HepG2 (cell line): ENCODE measurements around the gene PSD4. TPM values are rescaled to one million over a fixed set of nuclear protein-coding genes. Genes with fewer than 3 reads are reported as not detected.

Source experiments
- ARNT2 ChIP-seq: sonication (generic); formaldehyde crosslinking; IDR thresholded peaks from 2 replicates; pipeline ENCODE4 v1.8.0; 2022; ENCODE audit warnings: mild to moderate bottlenecking, low read depth, missing genetic modification reagents, moderate library complexity
- MBNL3 ChIP-seq: fragments of 250-450 bp; sonication (Bioruptor Pico); conservative IDR thresholded peaks from 2 replicates; pipeline ENCODE4 v1.8.0; 2022; ENCODE audit warnings: mild to moderate bottlenecking, inconsistent platforms
- MZF1 ChIP-seq: sonication (generic); formaldehyde crosslinking; IDR thresholded peaks from 2 replicates; pipeline ENCODE4 v1.8.1; 2023; ENCODE audit warnings: mild to moderate bottlenecking, missing genetic modification reagents, borderline replicate concordance
- PHB2 ChIP-seq: fragments of 450-650 bp; IDR thresholded peaks from 2 replicates; pipeline ENCODE4 v1.6.1; 2018; ENCODE audit not compliant: partially characterized antibody
- ZNF207 ChIP-seq: fragments of 450-650 bp; IDR thresholded peaks from 2 replicates; pipeline ENCODE4 v1.6.1; 2016; ENCODE audit warnings: antibody characterized with exemption, borderline replicate concordance
- ZSCAN22 ChIP-seq: sonication (generic); formaldehyde crosslinking; IDR thresholded peaks from 2 replicates; pipeline ENCODE4 v1.4.0; 2020; ENCODE audit warnings: mild to moderate bottlenecking, missing genetic modification reagents
- polyA plus RNA-seq, 8 experiments: library from polyadenylated mRNA; depleted of rRNA in 3 of 8; stranded (reverse) in 7 of 8; unstranded in 1 of 8; fragments of >200 nt; fragmentation: Illumina TruSeq in 4 of 8; extraction: Trizol in 4 of 8; gene quantifications; 2 replicates each; pipeline versions ENCODE4 v1.2.1 to v1.2.3, GENCODE V29; 2011 to 2016; ENCODE audit warnings: low read depth in 4 of 8, missing spikeins in 1 of 8, mixed read lengths in 1 of 8; ENCODE audit not compliant: insufficient read depth in 1 of 8
- total RNA-seq, 5 experiments: library from RNA; depleted of rRNA; stranded (reverse); fragments of >200 nt; fragmentation: Illumina TruSeq; extraction: Trizol; gene quantifications; 2 replicates each; pipeline ENCODE4 v1.2.3, GENCODE V29; 2016; ENCODE audit warnings: low read depth in 1 of 5
- TF ChIP-seq, protein P1 (sequence below): sonication (generic); formaldehyde crosslinking; conservative IDR thresholded peaks from 2 replicates; pipeline ENCODE4 v1.4.0; 2020; ENCODE audit warnings: mild to moderate bottlenecking, missing genetic modification reagents, moderate library complexity
- TF ChIP-seq, protein P2 (sequence below): IDR thresholded peaks from 2 replicates; pipeline ENCODE4 v1.6.1; 2016; ENCODE audit warnings: mild to moderate bottlenecking
- TF ChIP-seq, protein P3 (sequence below): IDR thresholded peaks from 2 replicates; pipeline ENCODE4 v1.6.1; 2016; ENCODE audit warnings: control low read depth
- TF ChIP-seq, protein P4 (sequence below): IDR thresholded peaks from 2 replicates; pipeline ENCODE4 v1.6.1; 2016; ENCODE audit warnings: missing compliant biosample characterization, missing genetic modification reagents, borderline replicate concordance
- TF ChIP-seq, protein P5 (sequence below): sonication (generic); formaldehyde crosslinking; IDR thresholded peaks from 2 replicates; pipeline ENCODE4 v1.4.0; 2020; ENCODE audit warnings: mild to moderate bottlenecking, missing genetic modification reagents
- TF ChIP-seq, protein P6 (sequence below): sonication (generic); formaldehyde crosslinking; IDR thresholded peaks from 2 replicates; pipeline ENCODE4 v1.8.1; 2023; ENCODE audit warnings: mild to moderate bottlenecking, inconsistent platforms, moderate library complexity, missing genetic modification reagents, borderline replicate concordance

Gene PSD4
- total and polyA plus RNA-seq, 2 of the 13 experiments (the other 11 are each of a cell fraction or from before 2014, with no cell fraction given), result 5.8 to 9.4 TPM

DNA sequence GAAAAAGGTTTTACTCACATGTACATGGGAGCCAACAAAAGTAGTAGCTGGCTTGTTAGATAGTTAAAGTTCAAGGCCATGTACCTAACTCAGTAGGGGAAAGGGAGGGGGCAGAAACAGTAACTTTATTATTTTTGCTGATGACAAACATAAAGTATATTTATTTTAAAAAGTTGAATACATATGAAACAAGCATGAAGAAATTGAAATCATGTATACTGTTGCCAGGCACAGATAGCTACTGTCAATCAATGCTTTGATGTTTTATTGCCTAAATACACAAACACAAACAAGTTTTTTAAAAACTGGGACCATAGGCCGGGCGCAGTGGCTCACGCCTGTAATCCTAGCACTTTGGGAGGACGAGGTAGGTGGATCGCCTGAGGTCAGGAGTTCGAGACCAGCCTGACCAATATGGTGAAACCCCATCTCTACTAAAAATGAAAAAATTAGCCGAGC is 7.6 kb upstream of the PSD4 start (continued):
- TF ChIP-seq, protein P1, sequence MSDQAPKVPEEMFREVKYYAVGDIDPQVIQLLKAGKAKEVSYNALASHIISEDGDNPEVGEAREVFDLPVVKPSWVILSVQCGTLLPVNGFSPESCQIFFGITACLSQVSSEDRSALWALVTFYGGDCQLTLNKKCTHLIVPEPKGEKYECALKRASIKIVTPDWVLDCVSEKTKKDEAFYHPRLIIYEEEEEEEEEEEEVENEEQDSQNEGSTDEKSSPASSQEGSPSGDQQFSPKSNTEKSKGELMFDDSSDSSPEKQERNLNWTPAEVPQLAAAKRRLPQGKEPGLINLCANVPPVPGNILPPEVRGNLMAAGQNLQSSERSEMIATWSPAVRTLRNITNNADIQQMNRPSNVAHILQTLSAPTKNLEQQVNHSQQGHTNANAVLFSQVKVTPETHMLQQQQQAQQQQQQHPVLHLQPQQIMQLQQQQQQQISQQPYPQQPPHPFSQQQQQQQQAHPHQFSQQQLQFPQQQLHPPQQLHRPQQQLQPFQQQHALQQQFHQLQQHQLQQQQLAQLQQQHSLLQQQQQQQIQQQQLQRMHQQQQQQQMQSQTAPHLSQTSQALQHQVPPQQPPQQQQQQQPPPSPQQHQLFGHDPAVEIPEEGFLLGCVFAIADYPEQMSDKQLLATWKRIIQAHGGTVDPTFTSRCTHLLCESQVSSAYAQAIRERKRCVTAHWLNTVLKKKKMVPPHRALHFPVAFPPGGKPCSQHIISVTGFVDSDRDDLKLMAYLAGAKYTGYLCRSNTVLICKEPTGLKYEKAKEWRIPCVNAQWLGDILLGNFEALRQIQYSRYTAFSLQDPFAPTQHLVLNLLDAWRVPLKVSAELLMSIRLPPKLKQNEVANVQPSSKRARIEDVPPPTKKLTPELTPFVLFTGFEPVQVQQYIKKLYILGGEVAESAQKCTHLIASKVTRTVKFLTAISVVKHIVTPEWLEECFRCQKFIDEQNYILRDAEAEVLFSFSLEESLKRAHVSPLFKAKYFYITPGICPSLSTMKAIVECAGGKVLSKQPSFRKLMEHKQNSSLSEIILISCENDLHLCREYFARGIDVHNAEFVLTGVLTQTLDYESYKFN (CRISPR knock-in tag), result peak; percentile 79
- TF ChIP-seq, protein P2, sequence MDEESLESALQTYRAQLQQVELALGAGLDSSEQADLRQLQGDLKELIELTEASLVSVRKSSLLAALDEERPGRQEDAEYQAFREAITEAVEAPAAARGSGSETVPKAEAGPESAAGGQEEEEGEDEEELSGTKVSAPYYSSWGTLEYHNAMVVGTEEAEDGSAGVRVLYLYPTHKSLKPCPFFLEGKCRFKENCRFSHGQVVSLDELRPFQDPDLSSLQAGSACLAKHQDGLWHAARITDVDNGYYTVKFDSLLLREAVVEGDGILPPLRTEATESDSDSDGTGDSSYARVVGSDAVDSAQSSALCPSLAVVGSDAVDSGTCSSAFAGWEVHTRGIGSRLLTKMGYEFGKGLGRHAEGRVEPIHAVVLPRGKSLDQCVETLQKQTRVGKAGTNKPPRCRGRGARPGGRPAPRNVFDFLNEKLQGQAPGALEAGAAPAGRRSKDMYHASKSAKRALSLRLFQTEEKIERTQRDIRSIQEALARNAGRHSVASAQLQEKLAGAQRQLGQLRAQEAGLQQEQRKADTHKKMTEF, result peak; percentile 27
- TF ChIP-seq MBNL3 (CRISPR knock-in tag), result no peak
- TF ChIP-seq, protein P3, sequence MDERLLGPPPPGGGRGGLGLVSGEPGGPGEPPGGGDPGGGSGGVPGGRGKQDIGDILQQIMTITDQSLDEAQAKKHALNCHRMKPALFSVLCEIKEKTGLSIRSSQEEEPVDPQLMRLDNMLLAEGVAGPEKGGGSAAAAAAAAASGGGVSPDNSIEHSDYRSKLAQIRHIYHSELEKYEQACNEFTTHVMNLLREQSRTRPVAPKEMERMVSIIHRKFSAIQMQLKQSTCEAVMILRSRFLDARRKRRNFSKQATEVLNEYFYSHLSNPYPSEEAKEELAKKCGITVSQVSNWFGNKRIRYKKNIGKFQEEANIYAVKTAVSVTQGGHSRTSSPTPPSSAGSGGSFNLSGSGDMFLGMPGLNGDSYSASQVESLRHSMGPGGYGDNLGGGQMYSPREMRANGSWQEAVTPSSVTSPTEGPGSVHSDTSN (CRISPR knock-in tag), result 0 out of 2 replicates have a peak, but pooled peaks have one; percentile 47
- TF ChIP-seq ZNF207, result no peak
- TF ChIP-seq, protein P4, sequence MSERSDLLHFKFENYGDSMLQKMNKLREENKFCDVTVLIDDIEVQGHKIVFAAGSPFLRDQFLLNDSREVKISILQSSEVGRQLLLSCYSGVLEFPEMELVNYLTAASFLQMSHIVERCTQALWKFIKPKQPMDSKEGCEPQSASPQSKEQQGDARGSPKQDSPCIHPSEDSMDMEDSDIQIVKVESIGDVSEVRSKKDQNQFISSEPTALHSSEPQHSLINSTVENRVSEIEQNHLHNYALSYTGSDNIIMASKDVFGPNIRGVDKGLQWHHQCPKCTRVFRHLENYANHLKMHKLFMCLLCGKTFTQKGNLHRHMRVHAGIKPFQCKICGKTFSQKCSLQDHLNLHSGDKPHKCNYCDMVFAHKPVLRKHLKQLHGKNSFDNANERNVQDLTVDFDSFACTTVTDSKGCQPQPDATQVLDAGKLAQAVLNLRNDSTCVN (CRISPR knock-in tag), result no peak
- no peak for TF ChIP-seq ZSCAN22 (CRISPR knock-in tag)
- TF ChIP-seq, protein P5, sequence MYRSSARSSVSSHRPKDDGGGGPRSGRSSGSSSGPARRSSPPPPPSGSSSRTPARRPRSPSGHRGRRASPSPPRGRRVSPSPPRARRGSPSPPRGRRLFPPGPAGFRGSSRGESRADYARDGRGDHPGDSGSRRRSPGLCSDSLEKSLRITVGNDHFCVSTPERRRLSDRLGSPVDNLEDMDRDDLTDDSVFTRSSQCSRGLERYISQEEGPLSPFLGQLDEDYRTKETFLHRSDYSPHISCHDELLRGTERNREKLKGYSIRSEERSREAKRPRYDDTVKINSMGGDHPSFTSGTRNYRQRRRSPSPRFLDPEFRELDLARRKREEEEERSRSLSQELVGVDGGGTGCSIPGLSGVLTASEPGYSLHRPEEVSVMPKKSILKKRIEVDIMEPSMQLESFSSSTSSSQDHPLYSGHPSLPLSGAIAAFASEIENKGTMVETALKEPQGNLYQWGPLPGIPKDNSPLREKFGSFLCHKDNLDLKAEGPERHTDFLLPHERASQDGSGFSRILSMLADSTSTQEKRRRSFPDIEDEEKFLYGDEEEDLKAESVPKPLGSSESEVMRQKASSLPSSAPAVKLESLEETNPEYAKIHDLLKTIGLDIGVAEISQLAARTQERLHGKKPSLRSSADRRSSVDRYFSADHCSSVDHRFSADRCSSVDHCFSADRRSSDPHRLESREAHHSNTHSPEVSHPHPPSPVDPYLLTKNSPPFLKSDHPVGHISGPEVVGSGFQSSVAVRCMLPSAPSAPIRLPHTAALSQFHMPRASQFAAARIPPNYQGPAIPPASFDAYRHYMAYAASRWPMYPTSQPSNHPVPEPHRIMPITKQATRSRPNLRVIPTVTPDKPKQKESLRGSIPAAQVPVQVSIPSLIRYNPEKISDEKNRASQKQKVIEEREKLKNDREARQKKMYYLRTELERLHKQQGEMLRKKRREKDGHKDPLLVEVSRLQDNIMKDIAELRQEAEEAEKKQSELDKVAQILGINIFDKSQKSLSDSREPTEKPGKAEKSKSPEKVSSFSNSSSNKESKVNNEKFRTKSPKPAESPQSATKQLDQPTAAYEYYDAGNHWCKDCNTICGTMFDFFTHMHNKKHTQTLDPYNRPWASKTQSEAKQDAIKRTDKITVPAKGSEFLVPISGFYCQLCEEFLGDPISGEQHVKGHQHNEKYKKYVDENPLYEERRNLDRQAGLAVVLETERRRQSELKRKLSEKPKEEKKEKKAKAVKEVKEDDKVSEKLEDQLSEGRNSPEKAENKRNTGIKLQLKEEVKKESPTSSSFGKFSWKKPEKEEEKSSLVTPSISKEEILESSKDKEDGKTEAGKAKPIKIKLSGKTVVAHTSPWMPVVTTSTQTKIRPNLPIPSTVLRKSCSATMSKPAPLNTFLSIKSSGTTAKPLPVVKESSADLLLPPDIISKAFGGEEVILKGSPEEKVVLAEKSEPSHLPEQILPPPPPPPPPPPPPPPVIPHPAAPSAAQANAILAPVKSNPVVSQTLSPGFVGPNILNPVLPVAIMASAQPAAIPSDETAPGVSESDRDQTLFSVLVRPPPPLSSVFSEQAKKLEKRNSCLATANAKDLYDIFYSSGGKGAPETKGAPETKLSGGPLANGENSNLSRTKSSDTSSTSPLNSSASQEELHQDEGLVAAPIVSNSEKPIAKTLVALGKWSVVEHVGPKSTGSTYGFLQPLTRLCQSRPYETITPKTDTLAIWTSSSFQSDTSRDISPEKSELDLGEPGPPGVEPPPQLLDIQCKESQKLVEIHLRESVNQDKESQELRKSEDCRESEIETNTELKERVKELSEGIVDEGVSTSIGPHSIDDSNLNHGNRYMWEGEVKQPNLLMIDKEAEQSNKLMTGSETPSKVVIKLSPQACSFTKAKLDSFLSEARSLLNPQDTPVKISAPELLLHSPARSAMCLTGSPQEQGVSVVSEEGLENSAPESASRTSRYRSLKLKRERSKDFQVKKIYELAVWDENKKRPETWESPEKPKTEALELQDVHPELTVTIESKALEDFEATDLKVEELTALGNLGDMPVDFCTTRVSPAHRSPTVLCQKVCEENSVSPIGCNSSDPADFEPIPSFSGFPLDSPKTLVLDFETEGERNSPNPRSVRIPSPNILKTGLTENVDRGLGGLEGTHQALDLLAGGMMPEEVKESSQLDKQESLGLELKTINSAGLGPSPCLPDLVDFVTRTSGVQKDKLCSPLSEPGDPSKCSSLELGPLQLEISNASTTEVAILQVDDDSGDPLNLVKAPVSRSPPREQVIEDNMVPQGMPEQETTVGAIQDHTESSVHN (CRISPR knock-in tag), result no peak
- TF ChIP-seq ARNT2 (CRISPR knock-in tag), result no peak
- no peak for TF ChIP-seq MZF1
- TF ChIP-seq PHB2, result no peak
- TF ChIP-seq, protein P6, sequence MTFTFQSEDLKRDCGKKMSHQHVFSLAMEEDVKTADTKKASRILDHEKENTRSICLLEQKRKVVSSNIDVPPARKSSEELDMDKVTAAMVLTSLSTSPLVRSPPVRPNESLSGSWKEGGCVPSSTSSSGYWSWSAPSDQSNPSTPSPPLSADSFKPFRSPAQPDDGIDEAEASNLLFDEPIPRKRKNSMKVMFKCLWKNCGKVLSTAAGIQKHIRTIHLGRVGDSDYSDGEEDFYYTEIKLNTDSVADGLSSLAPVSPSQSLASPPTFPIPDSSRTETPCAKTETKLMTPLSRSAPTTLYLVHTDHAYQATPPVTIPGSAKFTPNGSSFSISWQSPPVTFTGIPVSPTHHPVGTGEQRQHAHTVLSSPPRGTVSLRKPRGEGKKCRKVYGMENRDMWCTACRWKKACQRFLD (CRISPR knock-in tag), result no peak; the same call in 1 of the 2 replicates
